ENCODE measurements around the gene ESYT2.
"Not testable (repeated sequence)": the region's sequence is repeated elsewhere in the genome, so short reads cannot be mapped to it uniquely, and the experiment has no call there.

DNA sequence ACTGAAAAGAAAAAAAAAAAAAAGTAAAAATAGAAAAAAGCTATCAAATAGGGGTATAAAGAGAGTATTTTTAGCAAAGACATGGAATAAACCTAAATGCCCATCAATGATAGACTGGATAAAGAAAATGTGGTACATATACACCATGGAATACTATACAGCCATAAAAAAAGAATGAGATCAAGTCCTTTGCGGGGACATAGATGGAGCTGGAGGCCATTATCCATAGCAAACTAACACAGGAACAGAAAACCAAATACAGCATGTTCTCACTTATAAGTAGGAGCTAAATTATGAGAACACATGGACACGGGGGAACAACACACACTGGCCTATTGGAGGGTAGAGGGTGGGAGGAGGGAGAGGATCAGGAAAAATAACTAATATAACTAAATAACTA, 131.7 kb downstream of the ESYT2 start:
- TF ChIP-seq, protein P1, sequence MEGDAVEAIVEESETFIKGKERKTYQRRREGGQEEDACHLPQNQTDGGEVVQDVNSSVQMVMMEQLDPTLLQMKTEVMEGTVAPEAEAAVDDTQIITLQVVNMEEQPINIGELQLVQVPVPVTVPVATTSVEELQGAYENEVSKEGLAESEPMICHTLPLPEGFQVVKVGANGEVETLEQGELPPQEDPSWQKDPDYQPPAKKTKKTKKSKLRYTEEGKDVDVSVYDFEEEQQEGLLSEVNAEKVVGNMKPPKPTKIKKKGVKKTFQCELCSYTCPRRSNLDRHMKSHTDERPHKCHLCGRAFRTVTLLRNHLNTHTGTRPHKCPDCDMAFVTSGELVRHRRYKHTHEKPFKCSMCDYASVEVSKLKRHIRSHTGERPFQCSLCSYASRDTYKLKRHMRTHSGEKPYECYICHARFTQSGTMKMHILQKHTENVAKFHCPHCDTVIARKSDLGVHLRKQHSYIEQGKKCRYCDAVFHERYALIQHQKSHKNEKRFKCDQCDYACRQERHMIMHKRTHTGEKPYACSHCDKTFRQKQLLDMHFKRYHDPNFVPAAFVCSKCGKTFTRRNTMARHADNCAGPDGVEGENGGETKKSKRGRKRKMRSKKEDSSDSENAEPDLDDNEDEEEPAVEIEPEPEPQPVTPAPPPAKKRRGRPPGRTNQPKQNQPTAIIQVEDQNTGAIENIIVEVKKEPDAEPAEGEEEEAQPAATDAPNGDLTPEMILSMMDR (IDR thresholded peaks at IDR 0.05 in 2 of 3, conservative IDR thresholded peaks at IDR 0.05 in 1 of 3; ENCODE audit: borderline replicate concordance in 1 of 3, insufficient read depth in 1 of 3, low read depth in 2 of 3, low read length in 2 of 3): not testable (repeated sequence)
- TF ChIP-seq EZH2 (IDR thresholded peaks at IDR 0.05); SP1 (IDR thresholded peaks at IDR 0.05; ENCODE audit: low read depth): not testable (repeated sequence)

Measured in HCT116 (cell line).